Measurements from ENCODE around the gene C2orf72. TPM values are rescaled to one million over a fixed set of nuclear protein-coding genes. Genes with fewer than 3 reads are reported as not detected.
A peak's percentile ranks its signal among the peaks of the same experiment; 100 is the strongest.

C2orf72 gene
- total RNA-seq, 1 donor from 2014 or later, result 9.9 TPM

DNA sequence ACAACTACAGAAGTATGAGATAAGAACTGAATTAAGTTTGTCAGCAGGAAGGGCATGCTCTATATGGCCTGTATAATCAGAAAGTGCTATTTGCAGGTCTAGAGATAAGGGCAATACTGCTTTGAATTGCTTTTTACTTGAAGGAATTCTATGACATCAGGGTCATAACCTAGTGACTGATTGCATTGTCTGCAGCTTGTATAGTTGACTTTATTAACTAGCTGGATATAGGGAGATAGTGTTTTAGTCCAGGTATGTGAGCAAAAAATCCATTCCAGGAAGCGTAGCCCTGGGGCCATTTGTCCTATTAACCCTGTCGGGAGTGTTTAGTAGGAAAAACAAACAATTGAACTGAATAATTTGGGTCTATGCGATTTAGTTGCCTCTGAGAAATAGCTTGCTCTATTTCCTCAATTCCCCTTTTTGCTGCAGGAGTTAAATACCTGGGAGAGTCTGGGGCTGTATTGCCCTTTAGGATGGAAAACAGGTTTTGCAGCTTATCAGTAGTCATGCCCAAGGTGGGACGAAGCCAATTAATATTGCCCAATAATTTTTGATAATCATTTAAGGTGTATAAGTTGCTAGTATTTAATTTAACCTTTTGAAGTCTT, 57.5 kb downstream of the C2orf72 start:
- Mint-ChIP-seq H3K27ac (peak overlapping the region; percentile 42), H3K9me3 (peaks cover 19% of the 10 kb centered on the region), H3K36me3 (peaks cover 64% of the 10 kb centered on the region), H3K27me3 (no peaks in the 10 kb centered on the region), H3K4me1 (ENCODE audit: unreplicated experiment) (peaks cover 9% of the 10 kb centered on the region), H3K4me3 (no peak overlapping the region)
- TF ChIP-seq, protein P1, sequence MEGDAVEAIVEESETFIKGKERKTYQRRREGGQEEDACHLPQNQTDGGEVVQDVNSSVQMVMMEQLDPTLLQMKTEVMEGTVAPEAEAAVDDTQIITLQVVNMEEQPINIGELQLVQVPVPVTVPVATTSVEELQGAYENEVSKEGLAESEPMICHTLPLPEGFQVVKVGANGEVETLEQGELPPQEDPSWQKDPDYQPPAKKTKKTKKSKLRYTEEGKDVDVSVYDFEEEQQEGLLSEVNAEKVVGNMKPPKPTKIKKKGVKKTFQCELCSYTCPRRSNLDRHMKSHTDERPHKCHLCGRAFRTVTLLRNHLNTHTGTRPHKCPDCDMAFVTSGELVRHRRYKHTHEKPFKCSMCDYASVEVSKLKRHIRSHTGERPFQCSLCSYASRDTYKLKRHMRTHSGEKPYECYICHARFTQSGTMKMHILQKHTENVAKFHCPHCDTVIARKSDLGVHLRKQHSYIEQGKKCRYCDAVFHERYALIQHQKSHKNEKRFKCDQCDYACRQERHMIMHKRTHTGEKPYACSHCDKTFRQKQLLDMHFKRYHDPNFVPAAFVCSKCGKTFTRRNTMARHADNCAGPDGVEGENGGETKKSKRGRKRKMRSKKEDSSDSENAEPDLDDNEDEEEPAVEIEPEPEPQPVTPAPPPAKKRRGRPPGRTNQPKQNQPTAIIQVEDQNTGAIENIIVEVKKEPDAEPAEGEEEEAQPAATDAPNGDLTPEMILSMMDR (conservative IDR thresholded peaks at IDR 0.05), result no peak
- no peak for DNase-seq (ENCODE audit: extremely low spot score, unreplicated experiment)

Other genes starting within 250 kb of the C2orf72 start
- gene ITM2C, start 172.6 kb upstream of the C2orf72 start, total RNA-seq (ENCODE audit: low replicate concordance), result 211 and 285 TPM in 2 replicates
- 0.24 TPM in 1 of 2 replicates, not detected in the other for gene GPR55, start 112.3 kb upstream of the C2orf72 start, total RNA-seq (ENCODE audit: low replicate concordance)
- gene SPATA3, start 41.4 kb upstream of the C2orf72 start, total RNA-seq (ENCODE audit: low replicate concordance), result not detected in 2 replicates
- gene PSMD1, start 19.3 kb downstream of the C2orf72 start, total RNA-seq (ENCODE audit: low replicate concordance), result 85.5 and 91.6 TPM in 2 replicates
- gene HTR2B, start 87.5 kb downstream of the C2orf72 start, total RNA-seq (ENCODE audit: low replicate concordance), result not detected in 2 replicates
- gene ARMC9, start 161.1 kb downstream of the C2orf72 start, total RNA-seq (ENCODE audit: low replicate concordance), result 22.0 and 35.2 TPM in 2 replicates